ENCODE data around the gene SLC9A8.

DNA sequence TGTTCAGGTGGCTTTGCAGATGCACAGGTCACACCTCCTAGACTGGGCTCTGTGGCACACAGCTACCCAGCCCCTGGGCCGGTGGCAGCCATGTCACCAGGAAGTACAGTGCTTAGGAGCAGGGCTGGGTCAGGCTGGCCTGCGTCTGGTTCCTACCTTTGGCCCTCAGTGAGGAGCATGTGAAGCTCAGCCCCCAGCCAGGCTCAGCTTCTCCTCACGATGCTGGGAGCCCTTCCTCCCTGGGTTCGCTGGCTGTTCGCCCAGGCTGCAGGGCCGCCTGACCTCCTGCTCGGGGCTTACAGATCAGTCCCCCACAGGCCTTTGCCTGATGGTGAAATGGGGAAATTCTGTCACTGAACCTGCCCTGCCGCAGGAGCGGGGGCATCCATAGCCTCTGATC lies 79.6 kb downstream of the SLC9A8 start:
- TF ChIP-seq ZNF274 (IDR thresholded peaks at IDR 0.05; ENCODE audit: low read length) (no peak), ZNF274 (tag by site-specific recombination; IDR thresholded peaks at IDR 0.05; ENCODE audit: borderline replicate concordance) (no peak), KLF16 (tag by site-specific recombination; IDR thresholded peaks at IDR 0.05) (no peak), ZNF391 (tag by site-specific recombination; IDR thresholded peaks at IDR 0.05; ENCODE audit: borderline replicate concordance, low read depth) (no peak), ZNF830 (tag by site-specific recombination; IDR thresholded peaks at IDR 0.05; ENCODE audit: low read depth) (no peak), ZNF146 (tag by site-specific recombination; IDR thresholded peaks at IDR 0.05) (no peak), ZNF248 (tag by site-specific recombination; IDR thresholded peaks at IDR 0.05) (no peak)

All from HEK293 (cell line).